Measurements from ENCODE around the gene RAP2B. TPM values are rescaled to one million over a fixed set of nuclear protein-coding genes. Genes with fewer than 3 reads are reported as not detected.

The RAP2B gene
- total and polyA plus RNA-seq, 2 donors (not counting 3 experiments of a cell fraction or from before 2014, with no cell fraction given): 8.3 to 27.5 TPM

DNA sequence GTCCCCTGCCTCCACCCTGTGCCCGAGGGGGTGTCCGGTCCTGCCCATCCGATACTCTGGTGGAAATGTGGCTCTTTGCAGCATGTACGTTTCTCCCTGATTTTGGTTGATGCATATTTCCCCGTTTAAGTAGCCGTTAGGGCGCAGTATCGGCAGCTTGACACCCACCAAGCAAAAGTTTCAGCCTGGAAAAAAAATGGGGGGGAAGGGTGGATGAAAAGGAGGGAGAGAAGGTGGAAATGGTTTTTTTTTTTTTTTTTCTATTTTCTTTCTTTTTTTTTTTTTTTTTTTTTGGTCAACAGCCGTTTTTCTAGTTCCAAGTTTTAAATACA is 1.3 kb downstream of the RAP2B start:
- intact Hi-C loops (cut with micrococcal nuclease): loop anchor here (2.0 to 10.0 kb wide), 3 partner anchors 121 to 854 kb away; no protein-coding TSS in a partner anchor
- ChIA-PET CTCF (interaction anchor here (0.9 to 10.6 kb wide), 7 partner anchors 41 to 137 kb away, joined by 3 to 203 read pairs (median 4); no protein-coding TSS in a partner anchor), POLR2A (interaction anchor here (1.0 kb wide), 1 partner anchor 120 kb away, joined by 6 read pairs; no protein-coding TSS in a partner anchor)
- dilution Hi-C loops (cut with MboI; ENCODE audit: extremely low pct_ligation_motif_present, low sequenced_read_pairs): no loop called here
- peaks cover 63% of the 10 kb centered on the region for H3K79me2 ChIP-seq (ENCODE audit: control insufficient read depth, insufficient read depth, low read length)
- DNase-seq (ENCODE audit: low read depth, low spot score) (peak; percentile 51), FAIRE-seq (no peak)
- H3K27me3 ChIP-seq (ENCODE audit: control insufficient read depth in 2 of 2, insufficient read depth in 2 of 2, low read length in 2 of 2): no peaks in the 10 kb centered on the region
- peak; percentile 41 for TF ChIP-seq POLR2AphosphoS5 (IDR thresholded peaks at IDR 0.05; ENCODE audit: insufficient read depth, low read depth, low read length)
- TF ChIP-seq, protein P1, sequence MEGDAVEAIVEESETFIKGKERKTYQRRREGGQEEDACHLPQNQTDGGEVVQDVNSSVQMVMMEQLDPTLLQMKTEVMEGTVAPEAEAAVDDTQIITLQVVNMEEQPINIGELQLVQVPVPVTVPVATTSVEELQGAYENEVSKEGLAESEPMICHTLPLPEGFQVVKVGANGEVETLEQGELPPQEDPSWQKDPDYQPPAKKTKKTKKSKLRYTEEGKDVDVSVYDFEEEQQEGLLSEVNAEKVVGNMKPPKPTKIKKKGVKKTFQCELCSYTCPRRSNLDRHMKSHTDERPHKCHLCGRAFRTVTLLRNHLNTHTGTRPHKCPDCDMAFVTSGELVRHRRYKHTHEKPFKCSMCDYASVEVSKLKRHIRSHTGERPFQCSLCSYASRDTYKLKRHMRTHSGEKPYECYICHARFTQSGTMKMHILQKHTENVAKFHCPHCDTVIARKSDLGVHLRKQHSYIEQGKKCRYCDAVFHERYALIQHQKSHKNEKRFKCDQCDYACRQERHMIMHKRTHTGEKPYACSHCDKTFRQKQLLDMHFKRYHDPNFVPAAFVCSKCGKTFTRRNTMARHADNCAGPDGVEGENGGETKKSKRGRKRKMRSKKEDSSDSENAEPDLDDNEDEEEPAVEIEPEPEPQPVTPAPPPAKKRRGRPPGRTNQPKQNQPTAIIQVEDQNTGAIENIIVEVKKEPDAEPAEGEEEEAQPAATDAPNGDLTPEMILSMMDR (IDR thresholded peaks at IDR 0.05; ENCODE audit: extremely low read depth in 1 of 2, insufficient read depth in 1 of 2, low read depth in 1 of 2, low read length in 2 of 2): no peak
- BruUV-seq (replicated peaks): no TSS peak
- H3K4me3 ChIP-seq (replicated peaks in 1 of 3; ENCODE audit: insufficient read depth in 1 of 3, low read depth in 1 of 3, low read length in 3 of 3): peak overlapping the region; percentile 77 to 100 (median 98)
- H3K27ac ChIP-seq (ENCODE audit: insufficient read depth, low read depth, low read length): peak overlapping the region; percentile 62
- peak overlapping the region; percentile 97 for H3K4me2 ChIP-seq (ENCODE audit: insufficient read depth, low read length)
- peaks cover 7% of the 10 kb centered on the region for H4K20me1 ChIP-seq (replicated peaks; ENCODE audit: control insufficient read depth, extremely low read depth, insufficient read depth, low read length)
- peaks cover 0 to 3% of the 10 kb centered on the region in 2 experiments for H3K36me3 ChIP-seq (ENCODE audit: control insufficient read depth in 2 of 2, extremely low read depth in 1 of 2, insufficient read depth in 2 of 2, low read length in 2 of 2)
- H3K4me1 ChIP-seq (ENCODE audit: control insufficient read depth, extremely low read depth, insufficient read depth, low read length): peaks cover 34% of the 10 kb centered on the region
- H3K9me3 ChIP-seq (replicated peaks; ENCODE audit: control insufficient read depth, insufficient read depth, low read length): no peaks in the 10 kb centered on the region
- H3K9ac ChIP-seq (replicated peaks; ENCODE audit: extremely low read depth, insufficient read depth, low read length): peak overlapping the region; percentile 85
- no peaks in the 10 kb centered on the region for H3K9me1 ChIP-seq (replicated peaks; ENCODE audit: control insufficient read depth, extremely low read depth, insufficient read depth, low read length)
- H2AFZ ChIP-seq (ENCODE audit: low read depth, low read length): no peak overlapping the region

DNA sequence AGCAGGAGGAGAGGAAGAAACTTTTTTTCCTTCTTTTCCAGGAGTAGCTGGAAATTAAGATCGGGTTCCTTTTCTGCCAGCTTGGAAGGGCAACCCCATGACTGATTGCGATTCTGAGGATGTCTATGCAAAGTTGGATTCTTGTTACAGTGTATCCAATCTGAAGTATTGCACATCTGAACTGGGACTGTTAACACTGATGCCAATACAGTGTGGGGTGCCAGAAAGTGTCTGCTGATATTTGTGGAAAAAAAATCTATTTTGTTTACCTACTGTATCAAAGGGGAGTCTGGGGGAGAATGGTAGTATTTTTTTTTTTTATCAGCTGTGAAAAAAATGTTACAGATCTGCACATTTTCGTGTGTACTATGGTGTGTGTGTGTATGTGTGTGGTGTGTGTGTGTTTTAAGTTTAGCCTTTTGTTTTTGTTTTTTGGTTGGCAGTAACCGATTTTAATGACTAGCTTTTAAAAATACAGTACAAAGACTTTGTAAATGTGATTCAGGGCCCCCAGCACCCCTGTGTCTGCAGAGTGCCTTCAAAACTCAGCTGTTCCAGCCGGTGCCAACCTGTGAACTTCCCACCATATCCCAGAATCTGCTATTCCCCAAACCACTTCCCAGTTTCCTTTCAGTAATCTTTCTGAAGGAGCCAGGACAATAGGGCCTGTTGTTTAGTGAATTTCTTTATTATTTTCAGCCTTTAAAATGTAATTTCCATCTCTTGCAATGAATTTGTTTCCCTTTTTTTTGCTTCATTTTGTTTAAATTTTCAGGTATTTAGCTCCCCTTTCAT is 1.9 kb downstream of the RAP2B start:
- no peaks in the 10 kb centered on the region for H3K9me1 ChIP-seq (replicated peaks; ENCODE audit: control insufficient read depth, extremely low read depth, insufficient read depth, low read length)
- BruUV-seq (replicated peaks): TSS peak; percentile 14

More for the DNA sequence above, 1.9 kb downstream of the RAP2B start:
- peaks cover 67% of the 10 kb centered on the region for H3K79me2 ChIP-seq (ENCODE audit: control insufficient read depth, insufficient read depth, low read length)
- peaks cover 7% of the 10 kb centered on the region for H4K20me1 ChIP-seq (replicated peaks; ENCODE audit: control insufficient read depth, extremely low read depth, insufficient read depth, low read length)
- H3K36me3 ChIP-seq (ENCODE audit: control insufficient read depth in 2 of 2, extremely low read depth in 1 of 2, insufficient read depth in 2 of 2, low read length in 2 of 2): peaks cover 0 to 3% of the 10 kb centered on the region in 2 experiments
- H3K4me3 ChIP-seq (replicated peaks in 1 of 3; ENCODE audit: insufficient read depth in 1 of 3, low read depth in 1 of 3, low read length in 3 of 3): peak overlapping the region; percentile 77 to 100 (median 98)
- no peaks in the 10 kb centered on the region for H3K27me3 ChIP-seq (ENCODE audit: control insufficient read depth in 2 of 2, insufficient read depth in 2 of 2, low read length in 2 of 2)
- ChIA-PET CTCF (interaction anchor here (0.6 to 10.6 kb wide), 18 partner anchors 40 to 807 kb away, joined by 3 to 203 read pairs (median 4); no protein-coding TSS in a partner anchor), POLR2A (interaction anchor here (1.0 kb wide), 1 partner anchor 121 kb away, joined by 6 read pairs; no protein-coding TSS in a partner anchor)
- FAIRE-seq (no peak), DNase-seq (ENCODE audit: low read depth, low spot score) (peak; percentile 41)
- H2AFZ ChIP-seq (ENCODE audit: low read depth, low read length): no peak overlapping the region
- H3K4me1 ChIP-seq (ENCODE audit: control insufficient read depth, extremely low read depth, insufficient read depth, low read length): peaks cover 34% of the 10 kb centered on the region
- intact Hi-C loops (cut with micrococcal nuclease): loop anchor here (2.0 to 10.0 kb wide), 5 partner anchors 121 to 853 kb away; no protein-coding TSS in a partner anchor
- peak overlapping the region; percentile 62 for H3K27ac ChIP-seq (ENCODE audit: insufficient read depth, low read depth, low read length)
- H3K9me3 ChIP-seq (replicated peaks; ENCODE audit: control insufficient read depth, insufficient read depth, low read length): no peaks in the 10 kb centered on the region
- dilution Hi-C loops (cut with MboI; ENCODE audit: extremely low pct_ligation_motif_present, low sequenced_read_pairs): no loop called here
- peak overlapping the region; percentile 85 for H3K9ac ChIP-seq (replicated peaks; ENCODE audit: extremely low read depth, insufficient read depth, low read length)
- TF ChIP-seq GATA2 (IDR thresholded peaks at IDR 0.05; ENCODE audit: insufficient read depth, insufficient read length, low read depth, low read length) (no peak), MYC (IDR thresholded peaks at IDR 0.05; ENCODE audit: low read depth, low read length) (no peak), POLR2AphosphoS5 (IDR thresholded peaks at IDR 0.05; ENCODE audit: insufficient read depth, low read depth, low read length) (no peak), EZH2 (IDR thresholded peaks at IDR 0.05; ENCODE audit: borderline replicate concordance, low read depth, low read length, severe bottlenecking) (no peak), FOS (IDR thresholded peaks at IDR 0.05; ENCODE audit: borderline replicate concordance, insufficient read depth, low read length) (no peak), JUN (IDR thresholded peaks at IDR 0.05; ENCODE audit: borderline replicate concordance, insufficient read depth, insufficient read length, low read depth) (no peak), POLR2A (IDR thresholded peaks at IDR 0.05; ENCODE audit: low read depth, low read length) (no peak)
- TF ChIP-seq, protein P2, sequence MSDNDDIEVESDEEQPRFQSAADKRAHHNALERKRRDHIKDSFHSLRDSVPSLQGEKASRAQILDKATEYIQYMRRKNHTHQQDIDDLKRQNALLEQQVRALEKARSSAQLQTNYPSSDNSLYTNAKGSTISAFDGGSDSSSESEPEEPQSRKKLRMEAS (IDR thresholded peaks at IDR 0.05; ENCODE audit: insufficient read depth, insufficient read length): no peak
- TF ChIP-seq, protein P1 (IDR thresholded peaks at IDR 0.05; ENCODE audit: extremely low read depth in 1 of 2, insufficient read depth in 1 of 2, low read depth in 1 of 2, low read length in 2 of 2): no peak
- peak overlapping the region; percentile 97 for H3K4me2 ChIP-seq (ENCODE audit: insufficient read depth, low read length)

Data from endothelial cell of umbilical vein (primary cell).